ENCODE data around the gene BEST1. TPM values are rescaled to one million over a fixed set of nuclear protein-coding genes. Genes with fewer than 3 reads are reported as not detected.

BEST1 gene
- total and polyA plus RNA-seq, 2 of the 13 experiments (the other 11 are each of a cell fraction or from before 2014, with no cell fraction given): 0.09 to 0.65 TPM

GRCh38 chr11:61980783-61981541 is 30.8 kb downstream of the BEST1 start (continued):
- TF ChIP-seq PAXIP1 (CRISPR knock-in tag; conservative IDR thresholded peaks at IDR 0.05): peak; percentile 95
- no peak for TF ChIP-seq MATR3 (CRISPR knock-in tag; IDR thresholded peaks at IDR 0.05)
- TF ChIP-seq IRF2 (CRISPR knock-in tag; IDR thresholded peaks at IDR 0.05): 0 out of 2 replicates have a peak, but pooled peaks have one; percentile 9
- peak; percentile 74; the same call in 1 of the 2 replicates for TF ChIP-seq HOXA3 (CRISPR knock-in tag; IDR thresholded peaks at IDR 0.05)
- TF ChIP-seq PHF21A (CRISPR knock-in tag; IDR thresholded peaks at IDR 0.05): peak; percentile 94
- peak; percentile 54; the same call in 1 of the 2 replicates for TF ChIP-seq ZNF609 (CRISPR knock-in tag; IDR thresholded peaks at IDR 0.05; ENCODE audit: borderline replicate concordance)
- TF ChIP-seq ZNF710 (CRISPR knock-in tag; IDR thresholded peaks at IDR 0.05; ENCODE audit: borderline replicate concordance): peak; percentile 74; the same call in 1 of the 2 replicates
- TF ChIP-seq ZNF556 (CRISPR knock-in tag; IDR thresholded peaks at IDR 0.05; ENCODE audit: borderline replicate concordance): peak; percentile 21; the same call in 1 of the 2 replicates
- TF ChIP-seq ZNF432 (CRISPR knock-in tag; IDR thresholded peaks at IDR 0.05; ENCODE audit: borderline replicate concordance): no peak
- 0 out of 2 replicates have a peak, but pooled peaks have one; percentile 58 for TF ChIP-seq ZNF317 (CRISPR knock-in tag; IDR thresholded peaks at IDR 0.05)
- TF ChIP-seq ZNF564 (CRISPR knock-in tag; IDR thresholded peaks at IDR 0.05): no peak; the same call in 1 of the 2 replicates
- TF ChIP-seq ZBTB49 (CRISPR knock-in tag; IDR thresholded peaks at IDR 0.05; ENCODE audit: borderline replicate concordance): no peak
- TF ChIP-seq TMF1 (CRISPR knock-in tag; IDR thresholded peaks at IDR 0.05; ENCODE audit: low read depth): 0 out of 2 replicates have a peak, but pooled peaks have one; percentile 61
- TF ChIP-seq ZNF792 (CRISPR knock-in tag; IDR thresholded peaks at IDR 0.05): no peak
- 0 out of 2 replicates have a peak, but pooled peaks have one; percentile 13 for TF ChIP-seq ZNF816 (CRISPR knock-in tag; IDR thresholded peaks at IDR 0.05; ENCODE audit: borderline replicate concordance)
